HepG2 (cell line): Measurements from ENCODE around the gene CKLF. TPM values are rescaled to one million over a fixed set of nuclear protein-coding genes. Genes with fewer than 3 reads are reported as not detected.

Experiments
- BCL6 ChIP-seq: IDR thresholded peaks from 2 replicates; pipeline ENCODE4 v1.6.1; 2016; ENCODE audit warnings: missing genetic modification reagents, missing compliant biosample characterization
- CREB1 ChIP-seq, 2 experiments: fragments of 450-650 bp in 1 of 2; IDR thresholded peaks; 2 replicates each; pipeline ENCODE4 v1.6.1; 2016 to 2017; ENCODE audit warnings: control low read depth in 1 of 2, mild to moderate bottlenecking in 1 of 2, missing compliant biosample characterization in 1 of 2, missing genetic modification characterization in 1 of 2
- HOXA5 ChIP-seq: sonication (generic); formaldehyde crosslinking; IDR thresholded peaks from 2 replicates; pipeline ENCODE4 v1.4.0; 2020; ENCODE audit warnings: missing genetic modification reagents
- JUNB ChIP-seq: sonication (generic); formaldehyde crosslinking; IDR thresholded peaks from 2 replicates; pipeline ENCODE4 v1.8.0; 2022; ENCODE audit warnings: missing genetic modification reagents, mild to moderate bottlenecking, borderline replicate concordance
- KAT8 ChIP-seq: IDR thresholded peaks from 2 replicates; pipeline ENCODE4 v1.6.1; 2016; ENCODE audit warnings: missing genetic modification reagents, missing compliant biosample characterization
- RARG ChIP-seq: sonication (generic); formaldehyde crosslinking; IDR thresholded peaks from 2 replicates; pipeline ENCODE4 v1.4.0; 2020; ENCODE audit warnings: low read depth, mild to moderate bottlenecking, missing genetic modification reagents
- SALL1 ChIP-seq: sonication (generic); formaldehyde crosslinking; IDR thresholded peaks from 2 replicates; pipeline ENCODE4 v1.8.0; 2022; ENCODE audit warnings: mild to moderate bottlenecking, missing genetic modification reagents
- SRSF4 ChIP-seq: fragments of 200-400 bp; formaldehyde crosslinking; IDR thresholded peaks from one replicate; pipeline ENCODE4 v1.6.1; 2018; ENCODE audit warnings: mild to moderate bottlenecking, low read depth, low read length, moderate library complexity; ENCODE audit not compliant: poor library complexity, severe bottlenecking
- THAP11 ChIP-seq: IDR thresholded peaks from 2 replicates; pipeline ENCODE4 v1.6.1; 2016; ENCODE audit warnings: missing biosample characterization, missing genetic modification reagents
- ZBTB8A ChIP-seq: sonication (generic); formaldehyde crosslinking; IDR thresholded peaks from 2 replicates; pipeline ENCODE4 v1.4.0; 2020; ENCODE audit warnings: mild to moderate bottlenecking, low read depth, missing genetic modification reagents, borderline replicate concordance
- ZFX ChIP-seq: sonication (generic); formaldehyde crosslinking; IDR thresholded peaks from 2 replicates; pipeline ENCODE4 v1.4.0; 2020; ENCODE audit warnings: mild to moderate bottlenecking, low read depth, missing genetic modification reagents, moderate library complexity
- ZNF124 ChIP-seq: sonication (generic); formaldehyde crosslinking; IDR thresholded peaks from 2 replicates; pipeline ENCODE4 v1.4.0; 2020; ENCODE audit warnings: missing genetic modification reagents
- ZNF562 ChIP-seq: sonication (generic); formaldehyde crosslinking; IDR thresholded peaks from 2 replicates; pipeline ENCODE4 v1.8.0; 2022; ENCODE audit warnings: missing genetic modification reagents, borderline replicate concordance
- polyA plus RNA-seq, 8 experiments: library from polyadenylated mRNA; depleted of rRNA in 3 of 8; stranded (reverse) in 7 of 8; unstranded in 1 of 8; fragments of >200 nt; fragmentation: Illumina TruSeq in 4 of 8; extraction: Trizol in 4 of 8; gene quantifications; 2 replicates each; pipeline versions ENCODE4 v1.2.1 to v1.2.3, GENCODE V29; 2011 to 2016; ENCODE audit warnings: low read depth in 4 of 8, missing spikeins in 1 of 8, mixed read lengths in 1 of 8; ENCODE audit not compliant: insufficient read depth in 1 of 8
- total RNA-seq, 5 experiments: library from RNA; depleted of rRNA; stranded (reverse); fragments of >200 nt; fragmentation: Illumina TruSeq; extraction: Trizol; gene quantifications; 2 replicates each; pipeline ENCODE4 v1.2.3, GENCODE V29; 2016; ENCODE audit warnings: low read depth in 1 of 5
- TF ChIP-seq, protein P1 (sequence below): sonication (generic); formaldehyde crosslinking; IDR thresholded peaks from 2 replicates; pipeline ENCODE4 v1.5.1; 2020; ENCODE audit warnings: mild to moderate bottlenecking, missing genetic modification reagents, moderate library complexity
- TF ChIP-seq, protein P2 (sequence below): sonication (generic); formaldehyde crosslinking; IDR thresholded peaks from 2 replicates; pipeline ENCODE4 v1.4.0; 2020; ENCODE audit warnings: mild to moderate bottlenecking, missing genetic modification reagents
- TF ChIP-seq, protein P3 (sequence below): sonication (generic); formaldehyde crosslinking; IDR thresholded peaks from 2 replicates; pipeline ENCODE4 v1.4.0; 2020; ENCODE audit warnings: missing genetic modification reagents

Gene CKLF
- total and polyA plus RNA-seq, 2 of the 13 experiments (the other 11 are each of a cell fraction or from before 2014, with no cell fraction given): 120 to 167 TPM

DNA sequence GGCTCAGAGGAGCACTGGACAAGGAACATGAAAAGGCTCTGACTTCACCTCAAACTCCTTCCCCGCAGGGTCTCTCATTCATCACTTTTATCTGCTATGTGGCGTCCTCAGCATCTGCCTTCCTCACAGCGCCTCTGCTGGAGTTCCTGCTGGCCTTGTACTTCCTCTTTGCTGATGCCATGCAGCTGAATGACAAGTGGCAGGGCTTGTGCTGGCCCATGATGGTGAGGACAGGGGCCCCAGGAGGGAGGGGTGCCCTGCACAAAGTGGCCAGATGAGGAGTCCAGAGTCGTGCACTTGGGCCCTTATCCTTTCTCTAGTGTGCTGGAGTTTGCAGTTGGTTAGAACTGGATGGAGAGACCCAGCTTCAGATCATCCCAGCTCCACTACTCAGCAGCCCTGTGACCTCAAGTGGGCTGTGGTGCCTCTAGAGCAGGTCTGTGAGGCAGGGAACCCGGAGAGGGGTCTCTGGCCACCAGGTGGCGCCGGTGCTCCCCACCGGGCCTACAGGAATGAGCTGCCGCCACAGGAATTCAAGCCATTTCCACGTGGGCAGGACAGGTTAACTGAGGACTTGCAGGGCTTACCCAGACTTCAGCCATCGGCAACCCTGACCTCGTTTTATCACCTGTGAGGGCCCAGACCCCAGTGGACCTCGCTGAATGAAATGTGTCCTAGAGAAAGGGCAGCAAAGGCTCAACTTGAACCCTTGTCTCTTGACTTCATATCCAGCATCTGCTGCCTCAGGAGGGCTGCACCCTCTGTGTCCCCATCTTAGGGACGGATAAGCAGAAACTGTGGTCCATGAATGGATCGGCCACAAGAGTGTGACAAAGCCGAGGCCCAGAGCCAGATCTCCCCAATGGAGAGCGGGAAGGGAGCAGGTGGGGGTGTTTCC, 56.1 kb downstream of the CKLF start (continued):
- TF ChIP-seq, protein P1, sequence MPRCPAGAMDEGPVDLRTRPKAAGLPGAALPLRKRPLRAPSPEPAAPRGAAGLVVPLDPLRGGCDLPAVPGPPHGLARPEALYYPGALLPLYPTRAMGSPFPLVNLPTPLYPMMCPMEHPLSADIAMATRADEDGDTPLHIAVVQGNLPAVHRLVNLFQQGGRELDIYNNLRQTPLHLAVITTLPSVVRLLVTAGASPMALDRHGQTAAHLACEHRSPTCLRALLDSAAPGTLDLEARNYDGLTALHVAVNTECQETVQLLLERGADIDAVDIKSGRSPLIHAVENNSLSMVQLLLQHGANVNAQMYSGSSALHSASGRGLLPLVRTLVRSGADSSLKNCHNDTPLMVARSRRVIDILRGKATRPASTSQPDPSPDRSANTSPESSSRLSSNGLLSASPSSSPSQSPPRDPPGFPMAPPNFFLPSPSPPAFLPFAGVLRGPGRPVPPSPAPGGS: peak; percentile 84
- TF ChIP-seq HOXA5 (CRISPR knock-in tag) (peak; percentile 87; the same call in 1 of the 2 replicates), RARG (CRISPR knock-in tag) (no peak), ZNF124 (CRISPR knock-in tag) (peak; percentile 93), ZNF562 (CRISPR knock-in tag) (no peak), KAT8 (CRISPR knock-in tag) (peak; percentile 72), THAP11 (CRISPR knock-in tag) (peak; percentile 49; the same call in 1 of the 2 replicates), SALL1 (CRISPR knock-in tag) (peak; percentile 91), ZFX (CRISPR knock-in tag) (peak; percentile 93), SRSF4 (no peak), ZBTB8A (CRISPR knock-in tag) (no peak), BCL6 (CRISPR knock-in tag) (peak; percentile 69; the same call in 1 of the 2 replicates), CREB1 (IDR thresholded peaks at IDR 0.05) (no peak), CREB1 (CRISPR knock-in tag; IDR thresholded peaks at IDR 0.05) (no peak), JUNB (no peak)
- TF ChIP-seq, protein P2, sequence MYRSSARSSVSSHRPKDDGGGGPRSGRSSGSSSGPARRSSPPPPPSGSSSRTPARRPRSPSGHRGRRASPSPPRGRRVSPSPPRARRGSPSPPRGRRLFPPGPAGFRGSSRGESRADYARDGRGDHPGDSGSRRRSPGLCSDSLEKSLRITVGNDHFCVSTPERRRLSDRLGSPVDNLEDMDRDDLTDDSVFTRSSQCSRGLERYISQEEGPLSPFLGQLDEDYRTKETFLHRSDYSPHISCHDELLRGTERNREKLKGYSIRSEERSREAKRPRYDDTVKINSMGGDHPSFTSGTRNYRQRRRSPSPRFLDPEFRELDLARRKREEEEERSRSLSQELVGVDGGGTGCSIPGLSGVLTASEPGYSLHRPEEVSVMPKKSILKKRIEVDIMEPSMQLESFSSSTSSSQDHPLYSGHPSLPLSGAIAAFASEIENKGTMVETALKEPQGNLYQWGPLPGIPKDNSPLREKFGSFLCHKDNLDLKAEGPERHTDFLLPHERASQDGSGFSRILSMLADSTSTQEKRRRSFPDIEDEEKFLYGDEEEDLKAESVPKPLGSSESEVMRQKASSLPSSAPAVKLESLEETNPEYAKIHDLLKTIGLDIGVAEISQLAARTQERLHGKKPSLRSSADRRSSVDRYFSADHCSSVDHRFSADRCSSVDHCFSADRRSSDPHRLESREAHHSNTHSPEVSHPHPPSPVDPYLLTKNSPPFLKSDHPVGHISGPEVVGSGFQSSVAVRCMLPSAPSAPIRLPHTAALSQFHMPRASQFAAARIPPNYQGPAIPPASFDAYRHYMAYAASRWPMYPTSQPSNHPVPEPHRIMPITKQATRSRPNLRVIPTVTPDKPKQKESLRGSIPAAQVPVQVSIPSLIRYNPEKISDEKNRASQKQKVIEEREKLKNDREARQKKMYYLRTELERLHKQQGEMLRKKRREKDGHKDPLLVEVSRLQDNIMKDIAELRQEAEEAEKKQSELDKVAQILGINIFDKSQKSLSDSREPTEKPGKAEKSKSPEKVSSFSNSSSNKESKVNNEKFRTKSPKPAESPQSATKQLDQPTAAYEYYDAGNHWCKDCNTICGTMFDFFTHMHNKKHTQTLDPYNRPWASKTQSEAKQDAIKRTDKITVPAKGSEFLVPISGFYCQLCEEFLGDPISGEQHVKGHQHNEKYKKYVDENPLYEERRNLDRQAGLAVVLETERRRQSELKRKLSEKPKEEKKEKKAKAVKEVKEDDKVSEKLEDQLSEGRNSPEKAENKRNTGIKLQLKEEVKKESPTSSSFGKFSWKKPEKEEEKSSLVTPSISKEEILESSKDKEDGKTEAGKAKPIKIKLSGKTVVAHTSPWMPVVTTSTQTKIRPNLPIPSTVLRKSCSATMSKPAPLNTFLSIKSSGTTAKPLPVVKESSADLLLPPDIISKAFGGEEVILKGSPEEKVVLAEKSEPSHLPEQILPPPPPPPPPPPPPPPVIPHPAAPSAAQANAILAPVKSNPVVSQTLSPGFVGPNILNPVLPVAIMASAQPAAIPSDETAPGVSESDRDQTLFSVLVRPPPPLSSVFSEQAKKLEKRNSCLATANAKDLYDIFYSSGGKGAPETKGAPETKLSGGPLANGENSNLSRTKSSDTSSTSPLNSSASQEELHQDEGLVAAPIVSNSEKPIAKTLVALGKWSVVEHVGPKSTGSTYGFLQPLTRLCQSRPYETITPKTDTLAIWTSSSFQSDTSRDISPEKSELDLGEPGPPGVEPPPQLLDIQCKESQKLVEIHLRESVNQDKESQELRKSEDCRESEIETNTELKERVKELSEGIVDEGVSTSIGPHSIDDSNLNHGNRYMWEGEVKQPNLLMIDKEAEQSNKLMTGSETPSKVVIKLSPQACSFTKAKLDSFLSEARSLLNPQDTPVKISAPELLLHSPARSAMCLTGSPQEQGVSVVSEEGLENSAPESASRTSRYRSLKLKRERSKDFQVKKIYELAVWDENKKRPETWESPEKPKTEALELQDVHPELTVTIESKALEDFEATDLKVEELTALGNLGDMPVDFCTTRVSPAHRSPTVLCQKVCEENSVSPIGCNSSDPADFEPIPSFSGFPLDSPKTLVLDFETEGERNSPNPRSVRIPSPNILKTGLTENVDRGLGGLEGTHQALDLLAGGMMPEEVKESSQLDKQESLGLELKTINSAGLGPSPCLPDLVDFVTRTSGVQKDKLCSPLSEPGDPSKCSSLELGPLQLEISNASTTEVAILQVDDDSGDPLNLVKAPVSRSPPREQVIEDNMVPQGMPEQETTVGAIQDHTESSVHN (CRISPR knock-in tag): peak; percentile 91
- TF ChIP-seq, protein P3, sequence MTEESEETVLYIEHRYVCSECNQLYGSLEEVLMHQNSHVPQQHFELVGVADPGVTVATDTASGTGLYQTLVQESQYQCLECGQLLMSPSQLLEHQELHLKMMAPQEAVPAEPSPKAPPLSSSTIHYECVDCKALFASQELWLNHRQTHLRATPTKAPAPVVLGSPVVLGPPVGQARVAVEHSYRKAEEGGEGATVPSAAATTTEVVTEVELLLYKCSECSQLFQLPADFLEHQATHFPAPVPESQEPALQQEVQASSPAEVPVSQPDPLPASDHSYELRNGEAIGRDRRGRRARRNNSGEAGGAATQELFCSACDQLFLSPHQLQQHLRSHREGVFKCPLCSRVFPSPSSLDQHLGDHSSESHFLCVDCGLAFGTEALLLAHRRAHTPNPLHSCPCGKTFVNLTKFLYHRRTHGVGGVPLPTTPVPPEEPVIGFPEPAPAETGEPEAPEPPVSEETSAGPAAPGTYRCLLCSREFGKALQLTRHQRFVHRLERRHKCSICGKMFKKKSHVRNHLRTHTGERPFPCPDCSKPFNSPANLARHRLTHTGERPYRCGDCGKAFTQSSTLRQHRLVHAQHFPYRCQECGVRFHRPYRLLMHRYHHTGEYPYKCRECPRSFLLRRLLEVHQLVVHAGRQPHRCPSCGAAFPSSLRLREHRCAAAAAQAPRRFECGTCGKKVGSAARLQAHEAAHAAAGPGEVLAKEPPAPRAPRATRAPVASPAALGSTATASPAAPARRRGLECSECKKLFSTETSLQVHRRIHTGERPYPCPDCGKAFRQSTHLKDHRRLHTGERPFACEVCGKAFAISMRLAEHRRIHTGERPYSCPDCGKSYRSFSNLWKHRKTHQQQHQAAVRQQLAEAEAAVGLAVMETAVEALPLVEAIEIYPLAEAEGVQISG (CRISPR knock-in tag): peak; percentile 64
